ENCODE results near the gene TM4SF18.
"Not testable (repeated sequence)": the region's sequence is repeated elsewhere in the genome, so short reads cannot be mapped to it uniquely, and the experiment has no call there.

Gene TM4SF18

DNA sequence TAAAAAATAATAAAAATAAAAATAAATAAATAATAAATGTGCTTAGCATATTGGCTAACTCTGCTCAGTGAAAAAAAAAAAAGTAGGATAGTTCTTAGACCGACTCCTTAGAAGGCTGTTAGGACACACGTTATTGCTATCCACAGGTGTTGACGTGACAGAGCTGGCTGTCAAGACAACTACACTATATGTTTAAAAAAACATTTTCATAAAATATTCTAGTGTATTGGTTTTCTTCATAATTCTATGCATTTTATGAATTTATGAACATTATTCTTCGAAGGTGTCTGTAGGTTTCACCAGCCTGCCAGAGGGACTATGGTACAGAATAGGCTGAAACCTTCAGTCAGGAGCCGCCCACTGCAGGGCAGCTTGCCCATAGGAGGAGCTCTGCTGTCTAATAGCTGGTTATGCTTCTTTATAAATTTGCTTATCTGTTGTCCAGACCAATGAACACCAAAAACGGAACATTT is 34.8 kb upstream of the TM4SF18 start:
- no peak for DNase-seq

DNA sequence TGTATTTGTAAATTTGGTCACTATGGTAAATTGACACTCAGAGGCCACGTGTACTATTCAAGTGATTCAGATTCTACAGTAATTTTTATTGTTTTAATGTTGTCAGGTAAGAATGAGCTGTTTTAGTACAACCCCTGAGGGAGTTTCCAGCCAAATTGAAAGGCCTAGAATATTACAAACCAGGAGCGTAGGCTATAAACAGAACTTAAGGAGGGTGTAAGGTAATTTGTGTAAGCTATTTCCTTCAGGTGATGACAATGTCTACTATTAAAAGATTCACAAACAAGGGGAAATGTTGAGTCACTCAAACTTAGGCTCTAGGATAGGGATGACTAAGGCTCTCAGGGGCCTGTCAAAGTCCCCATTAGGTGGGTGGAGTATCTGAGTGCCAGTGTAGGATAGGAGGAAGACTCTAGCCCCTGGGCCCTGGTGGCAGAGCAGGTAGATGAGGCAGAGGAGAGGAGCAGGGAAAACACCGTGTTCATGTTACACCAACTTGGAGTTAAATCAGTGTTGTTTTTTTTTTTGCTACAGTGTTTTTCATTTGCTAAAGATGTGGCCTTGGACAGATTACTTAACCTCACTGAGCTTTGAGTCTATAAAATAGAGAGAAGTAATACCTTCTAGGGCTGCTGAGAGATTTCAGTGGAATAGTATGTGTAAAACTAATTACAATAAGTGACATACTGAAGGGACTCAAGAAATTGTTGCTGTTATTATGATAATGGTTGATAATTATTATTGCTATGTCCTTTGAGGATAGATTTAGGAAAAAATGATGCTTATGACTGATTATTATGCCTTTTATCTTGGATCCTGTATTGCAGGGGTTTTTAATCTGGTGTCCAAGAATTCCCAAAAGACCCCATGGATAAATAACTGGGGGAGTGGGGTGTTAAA is 33.8 kb upstream of the TM4SF18 start:
- DNase-seq: no peak

DNA sequence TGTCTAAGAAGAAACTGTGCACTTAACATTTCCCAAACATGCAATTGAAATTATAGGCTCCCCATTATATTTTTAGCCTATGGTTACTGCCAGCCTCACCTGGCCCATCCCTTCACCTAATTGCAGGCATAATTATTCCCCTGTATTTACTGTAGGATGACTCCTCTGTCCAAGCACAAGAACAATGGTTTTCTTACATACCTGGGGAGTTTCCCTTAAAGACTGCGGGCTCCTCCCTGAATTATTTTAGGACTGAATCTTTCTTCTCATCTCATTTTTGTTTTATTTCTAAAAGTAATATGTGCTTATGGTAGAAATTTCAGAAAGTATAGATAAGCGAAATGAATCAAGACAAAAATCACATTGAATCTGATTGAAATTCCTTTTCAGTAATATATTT is 32.6 kb upstream of the TM4SF18 start:
- DNase-seq: no peak

DNA sequence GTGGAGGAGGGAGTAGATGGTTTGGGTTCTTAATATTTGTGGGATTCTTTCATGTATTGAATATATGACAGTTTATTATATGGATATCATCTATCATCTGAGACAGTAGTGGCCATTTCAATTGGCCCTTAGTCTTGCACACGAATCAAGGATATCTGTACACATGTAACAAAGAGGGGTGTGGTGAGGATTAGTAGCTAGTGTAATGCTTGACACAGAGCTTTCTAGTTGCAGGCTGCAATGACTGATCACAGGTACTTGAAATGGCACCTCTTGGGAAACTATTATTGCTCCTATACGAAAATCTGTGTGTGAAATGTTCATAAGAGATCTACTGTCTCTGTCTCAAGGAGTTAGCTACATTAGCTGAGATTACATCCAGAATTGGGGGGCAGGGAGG is 31.2 kb upstream of the TM4SF18 start:
- no peak for DNase-seq

DNA sequence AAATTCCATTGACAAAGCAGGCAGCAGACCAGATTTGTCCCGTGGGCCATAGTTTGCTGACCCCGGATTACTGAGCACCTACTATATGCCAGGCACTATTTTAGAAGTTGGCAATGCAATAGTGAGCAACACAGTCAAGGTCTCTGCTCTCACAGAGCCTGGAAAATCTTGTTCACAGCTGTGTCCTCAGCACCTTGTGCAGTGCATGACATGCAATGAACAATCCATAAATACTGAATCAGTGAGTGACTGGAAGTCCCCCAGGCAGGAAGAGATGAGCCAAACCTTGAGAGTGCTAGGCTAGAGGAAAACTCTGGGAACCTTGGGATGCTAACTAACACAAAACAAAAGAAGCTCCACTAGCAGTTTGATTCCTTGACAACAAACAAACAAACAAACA is 29.6 kb upstream of the TM4SF18 start:
- DNase-seq: no peak

DNA sequence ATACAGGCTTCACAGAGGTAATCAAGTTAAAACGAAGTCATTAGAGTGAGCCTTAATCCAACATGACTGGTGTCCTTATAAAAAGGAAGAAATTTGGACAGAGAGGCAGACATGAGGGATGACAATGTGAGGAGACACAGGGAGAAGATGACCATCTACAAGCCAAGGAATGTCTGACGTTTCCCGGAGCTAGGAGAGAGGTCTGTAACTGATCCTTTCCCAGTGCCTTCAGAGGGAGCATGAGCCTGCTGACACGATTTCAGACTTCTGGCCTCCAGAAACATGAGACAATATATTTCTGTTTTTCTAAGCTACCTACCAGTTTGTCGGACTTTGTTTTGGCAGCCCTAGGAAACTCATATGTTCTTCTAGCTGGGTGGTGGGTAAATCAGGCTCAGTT is 28.9 kb upstream of the TM4SF18 start:
- DNase-seq: no peak

DNA sequence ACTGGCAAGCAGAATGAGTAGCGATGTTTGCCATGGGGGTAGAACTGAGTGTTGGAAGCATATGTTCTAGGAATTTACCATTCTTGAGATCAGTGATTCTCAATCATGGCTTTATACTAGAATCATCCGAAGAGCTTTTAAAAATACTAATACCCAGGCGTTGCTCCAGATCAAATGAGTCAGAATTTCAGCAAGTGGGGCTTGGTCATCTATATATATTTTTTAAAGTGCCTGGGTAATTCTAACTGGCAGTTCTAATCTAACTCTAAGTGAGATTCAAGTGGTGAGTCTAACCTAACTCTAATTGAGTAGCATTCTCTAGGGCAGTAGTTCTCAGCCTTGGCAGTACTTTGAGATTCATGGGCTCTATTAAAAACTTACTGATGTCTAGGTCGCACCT is 23.2 kb upstream of the TM4SF18 start:
- no peak for DNase-seq

DNA sequence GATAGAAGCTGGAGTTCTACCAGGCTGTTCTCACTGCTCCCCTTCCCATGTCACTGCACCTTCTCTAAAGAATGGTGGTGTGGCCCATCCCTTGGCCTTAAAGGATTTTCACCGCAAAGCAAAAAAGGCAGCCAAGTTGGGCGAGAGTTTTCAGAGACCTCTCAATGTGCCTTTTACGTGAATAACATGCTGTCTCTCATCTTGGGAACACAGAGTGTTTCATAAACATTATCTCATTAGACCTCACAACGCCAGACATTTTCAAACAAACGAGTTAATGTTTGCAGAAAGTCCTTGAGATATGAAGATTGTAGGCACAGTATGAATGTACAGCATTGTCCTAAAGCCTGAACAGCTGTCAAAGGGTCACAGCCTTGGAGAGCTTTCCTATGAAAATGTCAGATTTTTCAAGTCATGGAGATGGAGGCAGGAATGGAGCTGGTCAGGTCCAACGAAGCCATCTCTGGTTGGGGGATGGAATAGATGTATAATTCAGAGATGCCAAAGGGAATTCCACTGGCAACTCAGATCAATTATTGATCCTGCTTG is 22.7 kb upstream of the TM4SF18 start:
- no peak for DNase-seq

DNA sequence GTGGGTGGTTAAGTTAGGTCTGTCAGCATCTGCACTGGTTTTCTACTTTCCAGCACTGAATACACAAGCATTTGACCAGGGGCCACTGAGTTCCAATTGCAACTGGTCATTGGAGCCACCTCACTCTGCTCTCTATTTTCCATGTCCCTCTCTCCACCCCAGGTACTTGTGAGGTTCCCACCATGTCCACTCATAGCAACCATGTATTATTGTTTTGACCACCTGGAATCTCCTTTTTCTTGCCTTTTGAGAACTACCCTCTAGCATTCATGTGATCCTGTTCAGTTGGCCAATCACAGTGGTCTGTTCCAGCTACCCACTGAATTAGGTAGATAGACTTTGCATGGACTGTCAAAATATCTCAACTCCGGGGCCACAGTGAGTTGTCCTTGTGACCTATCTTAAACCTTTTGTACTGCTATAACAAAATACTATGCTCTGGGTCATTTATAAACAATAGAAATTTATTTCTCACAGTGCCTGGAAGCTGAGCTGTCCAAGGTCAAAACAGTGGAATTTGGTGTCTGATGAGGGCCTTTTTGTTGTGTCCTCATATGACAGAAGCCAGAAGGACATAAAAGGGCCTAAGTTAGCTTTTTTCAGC is 20.2 kb upstream of the TM4SF18 start:
- no peak for DNase-seq

DNA sequence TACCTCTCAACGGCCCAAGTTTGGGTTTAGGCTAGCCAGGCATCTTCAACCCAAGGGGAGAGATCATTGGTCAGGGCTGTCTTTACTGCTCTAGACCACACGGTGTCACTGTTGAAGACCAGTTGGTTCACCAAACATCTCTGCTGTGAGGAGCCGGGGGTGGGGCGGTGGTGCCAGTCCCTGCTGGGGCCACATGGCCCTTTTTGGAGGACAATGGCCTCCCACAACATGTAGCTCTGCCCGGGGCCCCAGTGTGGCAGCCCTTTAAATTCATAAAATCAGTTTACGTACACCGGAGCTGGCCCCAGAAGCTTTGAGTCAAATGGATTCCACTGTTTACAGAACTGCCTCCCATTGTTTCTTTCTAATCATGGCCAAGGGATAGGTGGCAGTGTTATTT is 19.1 kb upstream of the TM4SF18 start:
- DNase-seq: no peak

DNA sequence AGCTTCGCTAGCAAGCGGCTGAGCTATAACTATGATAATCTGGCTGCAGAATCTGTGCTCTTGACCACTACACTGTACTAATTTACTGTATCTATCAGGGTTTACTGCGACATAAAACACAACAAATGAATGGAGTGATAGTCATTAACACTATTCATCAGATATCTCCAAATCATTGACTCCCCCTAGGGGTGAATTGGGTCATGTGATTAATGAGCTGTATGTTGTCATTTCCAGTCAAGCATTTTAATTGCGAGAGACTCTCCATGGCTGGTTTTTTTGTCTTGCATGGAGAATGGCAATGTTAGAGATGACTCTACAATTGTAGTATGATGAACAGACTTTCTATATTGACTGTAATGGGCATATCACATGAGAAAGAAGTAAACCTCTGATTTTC is 10.5 kb upstream of the TM4SF18 start:
- DNase-seq: no peak

DNA sequence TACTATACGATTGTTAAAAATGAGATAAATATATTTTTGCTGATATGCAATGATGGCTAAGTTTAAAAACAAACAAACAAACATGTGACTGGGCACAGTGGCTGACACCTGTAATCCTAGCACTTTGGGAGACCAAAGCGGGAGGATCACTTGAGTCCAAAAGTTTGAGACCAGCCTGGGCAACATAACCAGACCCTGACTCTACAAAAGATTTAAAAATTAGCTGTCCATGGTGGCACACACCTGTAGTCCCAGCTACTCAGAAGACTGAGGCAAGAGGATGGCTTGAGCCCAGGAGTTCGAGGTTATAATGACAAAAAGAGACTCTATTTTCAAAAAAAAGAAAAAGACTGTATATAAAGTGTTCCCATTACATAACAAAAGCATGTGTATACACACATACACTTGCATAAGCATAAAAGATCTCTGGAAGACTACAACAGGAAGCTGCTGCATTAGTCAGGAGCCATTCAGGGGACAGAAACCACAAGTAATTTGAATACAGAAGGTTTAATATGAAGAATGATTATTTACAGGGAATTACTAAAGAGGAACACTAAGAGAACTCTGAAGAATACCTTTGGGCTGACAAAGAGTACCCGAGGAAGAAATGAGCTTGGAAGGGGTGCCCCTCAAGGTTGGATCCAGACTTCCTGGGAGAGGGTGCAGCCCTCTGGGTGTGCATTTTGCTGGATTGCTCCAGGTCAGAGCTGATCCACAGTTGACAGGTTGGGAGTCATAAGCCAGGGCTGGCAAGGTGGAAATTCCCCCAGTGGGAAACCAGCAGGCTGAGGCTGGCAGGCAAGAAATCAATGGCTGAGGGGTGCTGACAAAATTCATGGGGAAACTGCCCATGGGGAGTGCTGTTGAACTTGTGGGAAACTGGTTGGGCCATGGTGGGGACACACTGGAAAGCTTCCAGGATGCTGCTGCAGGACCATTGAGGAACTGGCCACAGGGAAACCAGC is 9.3 kb upstream of the TM4SF18 start:
- DNase-seq: no peak

DNA sequence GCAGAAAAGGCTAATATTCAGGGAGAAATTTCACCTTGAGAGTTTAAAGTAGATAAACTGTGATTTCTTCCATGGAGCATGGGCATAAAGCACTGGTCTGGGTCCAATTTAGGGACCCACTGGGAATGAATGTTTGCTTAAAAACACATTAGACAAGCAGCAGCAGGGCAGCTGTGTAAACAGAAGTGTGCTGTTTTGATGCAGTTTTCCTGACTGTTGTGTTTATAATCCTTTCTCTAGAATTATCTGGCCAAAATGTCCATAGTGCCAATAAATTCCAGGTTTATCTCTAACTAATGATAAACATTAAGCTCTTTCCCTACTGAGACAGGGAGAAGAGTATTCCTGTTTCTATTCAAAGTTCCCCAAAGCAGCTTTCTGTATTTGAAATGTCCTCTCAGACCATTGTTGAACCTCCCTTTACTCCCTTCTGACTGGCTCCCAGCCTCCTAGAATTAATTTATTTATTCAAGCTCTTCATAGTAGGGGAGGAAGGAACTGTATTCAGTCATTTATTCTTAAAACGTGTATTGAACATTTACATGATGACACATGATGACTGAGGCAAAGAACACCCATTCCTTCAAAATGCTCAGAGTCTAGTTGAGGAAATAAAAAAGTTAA is 7.0 kb upstream of the TM4SF18 start:
- DNase-seq: no peak

DNA sequence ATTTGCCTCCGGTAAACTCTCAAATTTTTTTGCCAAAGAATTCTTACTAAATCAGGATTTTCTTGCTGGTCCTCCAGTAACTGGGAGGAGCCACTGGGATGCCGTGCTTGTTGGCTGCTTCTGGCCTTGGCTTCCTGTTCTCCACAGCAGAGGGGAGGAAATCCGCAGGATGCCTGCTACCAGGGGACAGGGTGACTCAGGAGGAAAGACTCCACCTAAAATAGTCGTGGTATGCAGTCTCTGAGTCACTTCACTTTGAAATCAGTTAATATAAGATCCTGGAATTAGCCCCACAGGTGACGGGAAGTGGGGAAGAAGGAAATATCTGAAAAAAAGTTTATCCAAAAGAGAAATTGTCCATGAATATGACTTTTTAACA is 6.5 kb upstream of the TM4SF18 start:
- DNase-seq: no peak

DNA sequence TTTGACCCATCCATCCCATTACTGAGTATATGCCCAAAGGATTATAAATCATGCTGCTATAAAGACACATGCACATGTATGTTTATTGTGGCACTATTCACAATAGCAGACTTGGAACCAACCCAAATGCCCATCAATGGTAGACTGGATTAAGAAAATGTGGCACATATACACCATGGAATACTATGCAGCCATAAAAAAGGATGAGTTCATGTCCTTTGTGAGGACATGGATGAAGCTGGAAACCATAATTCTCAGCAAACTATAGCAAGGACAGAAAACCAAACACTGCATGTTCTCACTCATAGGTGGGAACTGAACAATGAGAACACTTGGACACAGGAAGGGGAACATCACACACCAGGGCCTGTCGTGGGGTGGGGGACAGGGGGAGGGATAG is 4.0 kb upstream of the TM4SF18 start:
- DNase-seq: not testable (repeated sequence)

DNA sequence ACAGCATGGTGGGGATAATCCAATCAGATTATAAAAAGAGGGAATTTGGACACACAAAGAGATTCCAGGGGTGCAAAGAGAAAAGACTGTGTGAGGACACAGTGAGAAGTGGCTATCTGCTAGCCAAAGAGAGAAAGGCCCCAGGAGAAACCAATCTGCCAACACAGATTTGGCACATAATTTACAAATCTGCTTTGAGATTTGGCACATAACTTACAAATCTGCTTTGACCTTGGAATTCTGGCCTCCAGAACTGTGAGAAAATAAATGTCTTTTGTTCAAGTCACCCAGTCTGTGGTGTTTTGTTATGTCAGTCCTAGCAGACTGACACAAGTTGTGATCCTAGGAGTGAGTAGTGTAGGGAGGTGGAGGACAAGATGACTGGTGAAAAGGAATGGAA is 3.5 kb upstream of the TM4SF18 start:
- DNase-seq: no peak

DNA sequence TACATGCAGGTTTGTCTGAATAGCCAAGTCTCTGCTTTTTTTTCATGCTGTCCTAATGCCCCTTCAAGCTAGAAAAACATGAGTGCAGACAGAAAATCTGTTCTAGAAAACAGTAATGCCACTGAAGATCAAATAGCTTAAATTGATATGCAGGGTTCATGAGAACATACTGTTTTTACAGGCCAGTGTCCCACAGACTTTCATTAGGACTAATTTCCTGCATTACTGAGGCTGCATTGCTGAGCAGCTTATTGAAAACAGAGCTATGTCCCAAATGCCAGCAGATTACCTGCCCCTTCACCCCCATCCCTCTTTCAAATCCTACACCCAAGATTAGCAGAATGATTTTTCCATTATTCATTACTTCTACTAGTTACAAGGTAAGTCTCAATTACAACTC is 665 bp downstream of the TM4SF18 start:
- no peak for DNase-seq

DNA sequence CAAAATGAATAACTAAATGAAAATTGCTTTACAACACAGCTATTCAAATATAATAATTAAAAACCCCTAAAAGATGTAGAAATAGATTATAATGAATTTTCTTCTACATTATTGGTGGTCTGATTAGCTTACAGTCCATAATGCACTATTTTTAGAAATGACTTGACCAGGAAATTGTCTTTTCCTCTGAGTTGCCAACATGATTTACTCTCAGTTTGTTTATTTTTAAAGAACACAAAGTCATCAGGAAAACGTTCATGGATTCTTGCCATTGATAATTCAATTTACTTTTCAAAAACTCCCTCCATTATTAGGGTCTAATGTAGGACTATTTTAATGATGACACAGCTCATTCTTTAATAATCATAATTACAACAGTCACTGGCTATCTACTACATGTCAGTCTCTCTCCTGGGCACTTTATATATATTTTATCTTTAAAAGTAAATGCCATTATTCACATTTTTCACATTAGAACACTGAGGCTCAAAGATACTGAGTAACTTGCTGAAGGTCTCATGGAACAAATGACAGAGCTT is 1.1 kb downstream of the TM4SF18 start:
- no peak for DNase-seq

DNA sequence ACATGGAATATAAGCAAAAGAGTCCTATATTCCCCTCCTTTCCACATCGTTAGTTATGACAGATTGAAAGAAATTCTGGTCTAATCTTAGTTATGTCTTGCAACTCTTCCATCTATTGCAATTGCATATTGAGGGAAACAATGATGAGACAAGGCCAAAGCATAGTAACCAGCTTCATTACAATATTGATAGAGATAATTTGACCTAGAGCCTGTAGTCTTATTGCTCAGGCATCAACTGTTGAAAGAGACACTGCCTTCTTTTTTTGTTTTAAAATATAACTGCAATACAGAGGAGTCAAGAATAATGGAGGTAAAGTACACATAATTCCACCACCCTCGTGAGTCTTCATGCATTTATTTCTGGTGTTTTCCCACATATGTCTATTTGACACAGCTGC is 2.0 kb downstream of the TM4SF18 start:
- no peak for DNase-seq

DNA sequence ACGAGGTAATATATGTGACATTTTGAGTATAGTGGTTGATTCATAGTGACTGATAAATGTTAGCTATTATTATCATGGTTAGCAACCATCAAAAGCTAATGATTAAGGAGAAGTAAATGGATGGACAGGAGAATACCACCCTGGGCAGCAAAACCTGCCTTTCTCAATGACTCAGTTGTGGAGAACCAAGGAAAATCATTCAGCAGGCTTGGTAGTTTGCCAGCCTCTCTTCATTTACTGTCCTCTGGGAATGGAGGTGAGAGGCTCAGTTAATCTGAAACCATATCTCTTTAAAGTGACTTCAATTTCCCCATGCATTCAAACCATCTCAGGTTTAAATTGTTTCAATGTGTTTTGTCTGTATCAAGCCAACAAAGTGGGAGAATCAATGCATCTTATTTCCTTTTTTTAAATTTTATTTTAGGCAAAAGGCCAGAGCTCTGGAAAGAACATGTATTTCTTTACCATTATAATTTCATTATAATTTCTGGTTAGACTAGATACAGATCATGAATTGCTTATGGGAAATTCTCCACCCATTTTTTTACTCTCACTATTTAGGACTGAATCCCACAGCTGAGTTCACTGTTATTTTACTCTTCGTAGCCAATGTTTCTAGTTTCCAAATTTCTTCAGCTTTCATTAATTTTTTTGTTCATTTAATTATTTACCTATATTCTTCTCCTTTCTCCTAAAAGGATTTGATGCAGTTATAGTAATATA is 2.7 kb downstream of the TM4SF18 start:
- no peak for DNase-seq

DNA sequence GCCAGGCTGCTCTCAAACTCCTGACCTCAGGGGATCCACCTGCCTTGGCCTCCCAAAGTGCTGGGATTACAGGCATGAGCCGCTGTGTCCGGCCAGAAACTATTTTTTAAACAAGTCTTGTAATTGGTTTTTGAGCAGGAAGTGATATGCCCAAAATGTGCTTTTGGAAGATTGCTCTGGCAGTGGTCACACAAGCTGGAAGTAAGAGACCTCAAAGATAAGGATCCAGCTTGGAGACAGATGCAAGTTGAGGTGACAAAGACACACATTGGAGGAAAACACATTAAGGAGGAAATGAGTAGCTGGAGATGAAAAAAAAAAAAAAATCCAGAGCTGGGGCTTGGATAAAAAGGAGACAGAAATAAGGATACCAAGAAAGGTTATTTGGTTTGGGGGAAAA is 6.3 kb downstream of the TM4SF18 start:
- no peak for DNase-seq

DNA sequence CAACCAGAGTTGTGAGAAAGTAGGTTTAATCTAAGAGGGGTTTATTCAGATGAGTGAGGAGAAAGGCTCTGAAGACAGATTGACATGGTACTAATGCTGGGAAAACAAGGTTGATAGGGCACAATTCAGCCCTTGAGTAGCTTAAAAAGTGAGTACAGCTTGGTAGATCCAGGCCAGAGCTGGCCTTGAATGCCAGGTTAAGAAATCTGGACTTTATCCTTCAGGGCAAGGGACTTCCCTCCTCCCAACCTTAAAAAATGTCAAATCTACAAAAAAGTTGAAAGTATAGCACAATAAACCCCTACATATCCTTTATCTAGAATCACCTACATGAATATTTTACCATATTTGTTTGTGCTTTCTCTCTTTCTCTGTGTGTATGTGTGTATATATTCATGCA is 7.9 kb downstream of the TM4SF18 start:
- DNase-seq: no peak

Measured in cortex of kidney (tissue), 1 donor.